WTC11 (cell line): ENCODE results near the gene KTI12. TPM values are rescaled to one million over a fixed set of nuclear protein-coding genes. Genes with fewer than 3 reads are reported as not detected.

Experiments used
- ATAC-seq: fragments of 200-7000 bp; cut with Tn5 transposase; 2 replicates; pipeline ENCODE4 v1.10.0; 2021; ENCODE audit warnings: mild to moderate bottlenecking, moderate library complexity
- CTCF ChIA-PET: fragments of 300-600 bp; sonication (Branson Sonifier 250); formaldehyde crosslinking; loops from one replicate; lab custom pipeline; 2021; ENCODE audit warnings: antibody characterized with exemption; lab: Charles Lee
- POLR2A ChIA-PET: fragments of 350-600 bp; sonication (Branson Sonifier 250); formaldehyde crosslinking; loops from one replicate; lab custom pipeline; 2021; ENCODE audit warnings: antibody characterized with exemption; lab: Charles Lee
- DNase-seq: peaks from one replicate; pipeline ENCODE4 v3.0.0; 2021; ENCODE audit warnings: low spot score
- H3K27ac Mint-ChIP-seq: 2 replicates; pipeline ENCODE4 v1.8.0; 2021; ENCODE audit warnings: mixed read lengths
- H3K27me3 Mint-ChIP-seq: 2 replicates; pipeline ENCODE4 v1.8.0; 2021; ENCODE audit warnings: low read depth, mild to moderate bottlenecking, moderate library complexity, mixed read lengths
- H3K36me3 Mint-ChIP-seq: 2 replicates; pipeline ENCODE4 v1.8.0; 2021; ENCODE audit warnings: mixed read lengths
- H3K4me1 Mint-ChIP-seq: 2 replicates; pipeline ENCODE4 v1.8.0; 2022; ENCODE audit warnings: mixed read lengths
- H3K4me3 Mint-ChIP-seq: 2 replicates; pipeline ENCODE4 v1.8.0; 2021; ENCODE audit warnings: mild to moderate bottlenecking, moderate library complexity, mixed read lengths
- H3K9me3 Mint-ChIP-seq: 2 replicates; pipeline ENCODE4 v1.8.0; 2021; ENCODE audit warnings: mixed read lengths
- ATF6 ChIP-seq: sonication (generic); formaldehyde crosslinking; IDR thresholded peaks from 2 replicates; pipeline ENCODE4 v1.8.1; 2023; ENCODE audit warnings: mild to moderate bottlenecking, missing genetic modification reagents
- FOXK1 ChIP-seq: sonication (generic); formaldehyde crosslinking; IDR thresholded peaks from 2 replicates; pipeline ENCODE4 v1.8.0; 2022; ENCODE audit warnings: mild to moderate bottlenecking, moderate library complexity, missing genetic modification reagents
- FOXP1 ChIP-seq: sonication (generic); formaldehyde crosslinking; IDR thresholded peaks from 2 replicates; pipeline ENCODE4 v1.8.0; 2022; ENCODE audit warnings: missing genetic modification reagents, mild to moderate bottlenecking, moderate library complexity, borderline replicate concordance
- PRRX2 ChIP-seq: fragments of 250-450 bp; sonication (Bioruptor Pico); IDR thresholded peaks from 2 replicates; pipeline ENCODE4 v1.8.0; 2021; ENCODE audit warnings: mild to moderate bottlenecking
- SMAD4 ChIP-seq: sonication (generic); formaldehyde crosslinking; IDR thresholded peaks from 2 replicates; pipeline ENCODE4 v1.8.0; 2022; ENCODE audit warnings: mild to moderate bottlenecking, missing genetic modification reagents
- USF2 ChIP-seq: sonication (generic); formaldehyde crosslinking; IDR thresholded peaks from 2 replicates; pipeline ENCODE4 v1.8.1; 2023; ENCODE audit warnings: mild to moderate bottlenecking, missing genetic modification reagents, moderate library complexity
- ZNF281 ChIP-seq: sonication (generic); formaldehyde crosslinking; IDR thresholded peaks from 2 replicates; pipeline ENCODE4 v1.8.0; 2023; ENCODE audit warnings: mild to moderate bottlenecking, missing genetic modification reagents
- ZSCAN18 ChIP-seq: fragments of 250-450 bp; sonication (Bioruptor Pico); IDR thresholded peaks from 2 replicates; pipeline ENCODE4 v2.1.2; 2022; ENCODE audit warnings: mild to moderate bottlenecking, moderate library complexity
- total RNA-seq: library from RNA; stranded (reverse); gene quantifications from 3 replicates; pipeline ENCODE4 v1.2.3, GENCODE V29; 2021
- TF ChIP-seq, protein P1 (sequence below): fragments of 250-450 bp; sonication (Bioruptor Pico); IDR thresholded peaks from 2 replicates; pipeline ENCODE4 v1.8.0; 2021; ENCODE audit warnings: mild to moderate bottlenecking
- TF ChIP-seq, protein P2 (sequence below): sonication (generic); formaldehyde crosslinking; IDR thresholded peaks from 2 replicates; pipeline ENCODE4 v1.8.0; 2022; ENCODE audit warnings: mild to moderate bottlenecking, missing genetic modification reagents
- TF ChIP-seq, protein P3 (sequence below): sonication (generic); formaldehyde crosslinking; IDR thresholded peaks from 2 replicates; pipeline ENCODE4 v1.8.1; 2023; ENCODE audit warnings: mild to moderate bottlenecking, missing genetic modification reagents, moderate library complexity
- TF ChIP-seq, protein P4 (sequence below): sonication (generic); formaldehyde crosslinking; IDR thresholded peaks from 2 replicates; pipeline ENCODE4 v1.8.0; 2022; ENCODE audit warnings: mild to moderate bottlenecking, missing genetic modification reagents

The KTI12 gene
- total RNA-seq, 1 experiment from 2014 or later, result 10.1 TPM

DNA sequence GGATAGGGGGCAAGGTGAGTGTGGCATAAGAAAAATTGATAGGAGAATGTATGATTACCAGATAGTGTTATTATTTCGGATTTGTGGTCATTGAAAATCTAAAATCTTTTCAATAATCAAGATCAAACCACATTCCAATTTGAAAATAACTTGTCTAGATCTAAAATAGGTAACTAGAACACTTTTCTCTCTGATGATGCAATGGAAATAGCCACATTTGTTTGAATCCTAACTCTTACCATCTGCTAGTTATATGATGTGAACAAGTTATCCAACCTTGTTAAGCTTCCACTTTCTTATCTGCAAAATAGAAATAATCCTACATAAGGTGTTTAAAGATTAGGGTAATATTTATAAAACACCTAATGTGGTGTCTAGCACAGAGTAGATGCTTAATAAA, 26.3 kb upstream of the KTI12 start:
- ChIA-PET POLR2A (no interaction called here), CTCF (no interaction called here)
- peaks cover 46% of the 10 kb centered on the region for H3K36me3 Mint-ChIP-seq

More for the DNA sequence above, 26.3 kb upstream of the KTI12 start:
- H3K4me1 Mint-ChIP-seq, result peaks cover 20% of the 10 kb centered on the region
- no peak overlapping the region for H3K27ac Mint-ChIP-seq
- no peak overlapping the region for H3K4me3 Mint-ChIP-seq
- DNase-seq (no peak), ATAC-seq (no peak)
- TF ChIP-seq, protein P1, sequence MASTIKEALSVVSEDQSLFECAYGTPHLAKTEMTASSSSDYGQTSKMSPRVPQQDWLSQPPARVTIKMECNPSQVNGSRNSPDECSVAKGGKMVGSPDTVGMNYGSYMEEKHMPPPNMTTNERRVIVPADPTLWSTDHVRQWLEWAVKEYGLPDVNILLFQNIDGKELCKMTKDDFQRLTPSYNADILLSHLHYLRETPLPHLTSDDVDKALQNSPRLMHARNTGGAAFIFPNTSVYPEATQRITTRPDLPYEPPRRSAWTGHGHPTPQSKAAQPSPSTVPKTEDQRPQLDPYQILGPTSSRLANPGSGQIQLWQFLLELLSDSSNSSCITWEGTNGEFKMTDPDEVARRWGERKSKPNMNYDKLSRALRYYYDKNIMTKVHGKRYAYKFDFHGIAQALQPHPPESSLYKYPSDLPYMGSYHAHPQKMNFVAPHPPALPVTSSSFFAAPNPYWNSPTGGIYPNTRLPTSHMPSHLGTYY, result no peak
- TF ChIP-seq FOXP1 (CRISPR knock-in tag) (no peak), PRRX2 (CRISPR knock-in tag) (no peak), ATF6 (CRISPR knock-in tag) (no peak), FOXK1 (no peak), USF2 (CRISPR knock-in tag) (no peak), ZNF281 (CRISPR knock-in tag) (no peak), ZSCAN18 (CRISPR knock-in tag) (no peak), SMAD4 (CRISPR knock-in tag) (no peak)
- TF ChIP-seq, protein P2, sequence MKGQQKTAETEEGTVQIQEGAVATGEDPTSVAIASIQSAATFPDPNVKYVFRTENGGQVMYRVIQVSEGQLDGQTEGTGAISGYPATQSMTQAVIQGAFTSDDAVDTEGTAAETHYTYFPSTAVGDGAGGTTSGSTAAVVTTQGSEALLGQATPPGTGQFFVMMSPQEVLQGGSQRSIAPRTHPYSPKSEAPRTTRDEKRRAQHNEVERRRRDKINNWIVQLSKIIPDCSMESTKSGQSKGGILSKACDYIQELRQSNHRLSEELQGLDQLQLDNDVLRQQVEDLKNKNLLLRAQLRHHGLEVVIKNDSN (CRISPR knock-in tag), result no peak
- TF ChIP-seq, protein P3, sequence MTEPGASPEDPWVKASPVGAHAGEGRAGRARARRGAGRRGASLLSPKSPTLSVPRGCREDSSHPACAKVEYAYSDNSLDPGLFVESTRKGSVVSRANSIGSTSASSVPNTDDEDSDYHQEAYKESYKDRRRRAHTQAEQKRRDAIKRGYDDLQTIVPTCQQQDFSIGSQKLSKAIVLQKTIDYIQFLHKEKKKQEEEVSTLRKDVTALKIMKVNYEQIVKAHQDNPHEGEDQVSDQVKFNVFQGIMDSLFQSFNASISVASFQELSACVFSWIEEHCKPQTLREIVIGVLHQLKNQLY (CRISPR knock-in tag), result no peak
- TF ChIP-seq, protein P4, sequence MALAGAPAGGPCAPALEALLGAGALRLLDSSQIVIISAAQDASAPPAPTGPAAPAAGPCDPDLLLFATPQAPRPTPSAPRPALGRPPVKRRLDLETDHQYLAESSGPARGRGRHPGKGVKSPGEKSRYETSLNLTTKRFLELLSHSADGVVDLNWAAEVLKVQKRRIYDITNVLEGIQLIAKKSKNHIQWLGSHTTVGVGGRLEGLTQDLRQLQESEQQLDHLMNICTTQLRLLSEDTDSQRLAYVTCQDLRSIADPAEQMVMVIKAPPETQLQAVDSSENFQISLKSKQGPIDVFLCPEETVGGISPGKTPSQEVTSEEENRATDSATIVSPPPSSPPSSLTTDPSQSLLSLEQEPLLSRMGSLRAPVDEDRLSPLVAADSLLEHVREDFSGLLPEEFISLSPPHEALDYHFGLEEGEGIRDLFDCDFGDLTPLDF, result no peak
- no peaks in the 10 kb centered on the region for H3K27me3 Mint-ChIP-seq
- H3K9me3 Mint-ChIP-seq, result no peaks in the 10 kb centered on the region
